ENCODE measurements around the gene PPM1K. TPM values are rescaled to one million over a fixed set of nuclear protein-coding genes. Genes with fewer than 3 reads are reported as not detected.

The PPM1K gene
- total RNA-seq, 2 donors from 2014 or later, result 7.8 to 8.3 TPM

DNA sequence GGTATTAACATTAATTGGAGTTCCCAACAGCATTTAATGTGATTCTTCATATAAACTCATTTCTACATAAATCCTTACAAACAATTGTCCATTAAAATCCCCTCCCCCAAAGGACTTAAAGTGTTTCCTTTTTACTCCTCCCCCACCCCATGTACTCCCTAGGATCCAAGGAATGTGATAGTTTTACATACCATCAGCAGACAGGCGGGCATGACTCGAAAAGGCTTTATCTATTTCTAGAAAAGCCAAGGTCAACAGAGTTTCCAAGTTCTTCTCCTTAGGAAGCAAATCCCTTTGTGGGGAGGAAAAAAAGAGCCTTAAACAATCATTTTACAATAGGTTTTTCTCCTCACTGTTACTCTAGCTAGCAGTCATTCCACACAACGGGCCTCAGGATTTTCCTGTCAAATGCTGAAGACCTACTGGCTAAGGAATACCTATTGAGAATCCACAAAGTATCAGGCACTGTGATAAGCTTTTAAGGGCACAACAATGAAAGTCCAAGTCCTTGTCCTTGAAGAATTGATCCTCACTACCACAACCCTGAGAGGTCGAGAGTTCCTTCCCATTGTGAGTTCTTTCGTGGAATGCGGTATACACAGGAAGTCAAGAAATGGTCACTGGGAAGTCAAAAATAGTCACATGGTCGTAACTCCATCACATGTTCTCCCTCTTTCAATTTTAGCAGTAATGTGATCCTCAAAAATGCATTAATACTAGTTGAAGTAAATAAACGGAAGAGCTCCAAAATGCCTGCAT lies 7.2 kb downstream of the PPM1K start:
- no peak for DNase-seq
- H3K27me3 ChIP-seq, result no peaks in the 10 kb centered on the region
- intact Hi-C loops (cut with DNase I), result no loop called here
- no peaks in the 10 kb centered on the region for H3K36me3 ChIP-seq
- H3K9me3 ChIP-seq, result no peaks in the 10 kb centered on the region
- H3K9ac ChIP-seq (ENCODE audit: low read depth in 2 of 2, low read length in 2 of 2), result no peak overlapping the region
- TF ChIP-seq, protein P1, sequence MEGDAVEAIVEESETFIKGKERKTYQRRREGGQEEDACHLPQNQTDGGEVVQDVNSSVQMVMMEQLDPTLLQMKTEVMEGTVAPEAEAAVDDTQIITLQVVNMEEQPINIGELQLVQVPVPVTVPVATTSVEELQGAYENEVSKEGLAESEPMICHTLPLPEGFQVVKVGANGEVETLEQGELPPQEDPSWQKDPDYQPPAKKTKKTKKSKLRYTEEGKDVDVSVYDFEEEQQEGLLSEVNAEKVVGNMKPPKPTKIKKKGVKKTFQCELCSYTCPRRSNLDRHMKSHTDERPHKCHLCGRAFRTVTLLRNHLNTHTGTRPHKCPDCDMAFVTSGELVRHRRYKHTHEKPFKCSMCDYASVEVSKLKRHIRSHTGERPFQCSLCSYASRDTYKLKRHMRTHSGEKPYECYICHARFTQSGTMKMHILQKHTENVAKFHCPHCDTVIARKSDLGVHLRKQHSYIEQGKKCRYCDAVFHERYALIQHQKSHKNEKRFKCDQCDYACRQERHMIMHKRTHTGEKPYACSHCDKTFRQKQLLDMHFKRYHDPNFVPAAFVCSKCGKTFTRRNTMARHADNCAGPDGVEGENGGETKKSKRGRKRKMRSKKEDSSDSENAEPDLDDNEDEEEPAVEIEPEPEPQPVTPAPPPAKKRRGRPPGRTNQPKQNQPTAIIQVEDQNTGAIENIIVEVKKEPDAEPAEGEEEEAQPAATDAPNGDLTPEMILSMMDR (IDR thresholded peaks at IDR 0.05), result no peak
- peaks cover 4% of the 10 kb centered on the region for H3K4me1 ChIP-seq
- H3K27ac ChIP-seq, result no peak overlapping the region
- no peak overlapping the region for H3K4me3 ChIP-seq

DNA sequence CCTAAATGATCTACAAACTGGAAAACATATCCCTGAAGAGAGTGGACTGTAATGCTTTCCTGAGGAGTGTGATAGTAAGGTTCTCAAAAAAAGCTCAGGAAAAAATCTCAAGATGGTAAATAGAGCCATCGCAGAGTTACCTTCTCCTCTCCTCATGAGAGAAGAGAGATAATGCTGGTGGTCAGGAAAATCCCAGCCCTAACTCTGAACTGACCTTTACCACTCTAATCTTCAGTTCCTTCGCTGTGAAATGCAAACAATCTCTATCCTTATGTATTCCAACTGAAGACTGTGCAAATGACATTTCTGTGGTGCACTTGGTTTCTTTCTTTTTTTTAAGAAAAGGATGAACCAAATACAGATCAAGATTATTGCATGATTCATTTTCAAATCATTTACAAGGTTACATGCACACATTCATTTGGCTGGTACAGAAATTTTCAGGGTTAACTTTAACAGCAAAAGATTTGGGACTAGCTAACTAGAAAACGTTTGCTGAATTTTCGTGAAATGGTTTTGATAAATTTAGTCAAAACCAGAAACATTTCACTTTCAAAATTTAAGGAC lies 8.3 kb downstream of the PPM1K start:
- H3K27ac ChIP-seq, result peak overlapping the region; percentile 34
- intact Hi-C loops (cut with DNase I), result no loop called here
- no peaks in the 10 kb centered on the region for H3K27me3 ChIP-seq
- no peaks in the 10 kb centered on the region for H3K9me3 ChIP-seq
- no peak overlapping the region for H3K9ac ChIP-seq (ENCODE audit: low read depth in 2 of 2, low read length in 2 of 2)
- TF ChIP-seq, protein P1 (IDR thresholded peaks at IDR 0.05), result no peak
- H3K4me1 ChIP-seq, result peaks cover 4% of the 10 kb centered on the region
- no peaks in the 10 kb centered on the region for H3K36me3 ChIP-seq
- no peak overlapping the region for H3K4me3 ChIP-seq
- DNase-seq, result no peak

DNA sequence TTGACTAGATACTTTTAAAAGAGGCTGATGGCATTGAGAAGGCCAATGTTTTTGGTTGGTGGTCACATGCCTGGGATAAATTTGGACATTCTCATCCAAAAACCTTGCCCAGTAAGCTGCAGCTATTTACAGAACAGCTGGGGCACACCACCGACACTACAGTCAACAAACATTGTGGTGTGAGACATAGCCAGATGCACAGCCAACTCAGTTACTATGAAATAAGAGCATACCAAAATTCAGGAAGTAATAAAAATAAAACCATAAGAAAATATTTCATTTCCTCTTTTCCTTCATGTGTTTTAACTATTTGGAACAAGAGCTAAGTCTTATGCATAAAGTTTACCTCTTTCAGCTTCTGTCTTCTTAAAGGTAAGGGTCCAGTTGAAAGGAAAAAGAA lies 8.8 kb downstream of the PPM1K start:
- intact Hi-C loops (cut with DNase I), result no loop called here
- Histone ChIP-seq H3K4me3 (no peak overlapping the region), H3K9ac (ENCODE audit: low read depth in 2 of 2, low read length in 2 of 2) (no peak overlapping the region), H3K36me3 (no peaks in the 10 kb centered on the region), H3K27me3 (no peaks in the 10 kb centered on the region), H3K4me1 (peaks cover 4% of the 10 kb centered on the region), H3K9me3 (no peaks in the 10 kb centered on the region), H3K27ac (peak overlapping the region; percentile 34)
- TF ChIP-seq, protein P1 (IDR thresholded peaks at IDR 0.05), result no peak
- DNase-seq, result no peak

DNA sequence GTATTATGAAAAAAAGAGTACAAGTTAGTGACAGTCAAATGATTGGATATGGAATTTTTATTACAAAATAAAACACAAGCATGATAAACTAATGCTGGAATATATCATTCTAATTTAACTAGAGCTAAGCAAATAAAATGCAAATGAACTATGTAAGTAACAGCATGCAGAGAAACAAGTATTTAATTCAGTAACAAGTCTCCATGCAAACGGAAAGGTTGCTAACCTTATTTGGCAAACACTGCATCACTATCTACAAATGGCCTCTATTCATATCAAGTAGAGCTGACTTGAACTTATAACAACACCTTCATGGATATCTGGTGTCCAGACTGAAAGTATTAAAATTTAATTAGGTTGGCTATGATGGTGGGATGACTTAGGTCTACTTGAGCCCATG lies 15.4 kb downstream of the PPM1K start:
- Histone ChIP-seq H3K27ac (no peak overlapping the region), H3K9me3 (no peaks in the 10 kb centered on the region), H3K27me3 (no peaks in the 10 kb centered on the region), H3K9ac (ENCODE audit: low read depth in 2 of 2, low read length in 2 of 2) (no peak overlapping the region), H3K36me3 (no peaks in the 10 kb centered on the region), H3K4me3 (no peak overlapping the region), H3K4me1 (no peaks in the 10 kb centered on the region)
- TF ChIP-seq, protein P1 (IDR thresholded peaks at IDR 0.05), result no peak
- intact Hi-C loops (cut with DNase I), result no loop called here
- DNase-seq, result no peak

DNA sequence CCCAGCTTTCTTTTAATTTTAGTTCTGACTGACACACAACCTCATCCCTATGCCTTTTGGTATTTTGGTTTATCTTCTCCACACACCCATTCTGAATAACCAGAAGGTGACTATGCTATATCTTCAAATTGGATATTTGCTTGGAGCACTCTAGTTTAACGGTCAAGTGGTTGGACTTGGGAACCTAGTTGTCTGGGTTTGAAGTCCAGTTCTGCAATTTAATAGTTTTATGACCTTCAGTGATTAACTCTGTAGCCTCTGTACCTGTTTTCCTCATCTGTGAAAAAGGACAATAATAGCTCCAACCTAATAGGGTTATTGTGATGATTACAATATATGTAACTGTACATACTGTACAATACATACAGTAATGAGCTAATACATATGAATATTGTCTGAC lies 20.0 kb downstream of the PPM1K start:
- intact Hi-C loops (cut with DNase I), result no loop called here

More for the DNA sequence above, 20.0 kb downstream of the PPM1K start:
- no peaks in the 10 kb centered on the region for H3K36me3 ChIP-seq
- no peak overlapping the region for H3K9ac ChIP-seq (ENCODE audit: low read depth in 2 of 2, low read length in 2 of 2)
- no peak for DNase-seq
- H3K27me3 ChIP-seq, result no peaks in the 10 kb centered on the region
- no peak overlapping the region for H3K4me3 ChIP-seq
- no peaks in the 10 kb centered on the region for H3K9me3 ChIP-seq
- no peak overlapping the region for H3K27ac ChIP-seq
- TF ChIP-seq, protein P1 (IDR thresholded peaks at IDR 0.05), result no peak
- H3K4me1 ChIP-seq, result no peaks in the 10 kb centered on the region
